ENCODE data around the gene TAPBP. TPM values are rescaled to one million over a fixed set of nuclear protein-coding genes. Genes with fewer than 3 reads are reported as not detected.

TAPBP gene
- total and polyA plus RNA-seq, 2 donors (not counting 1 experiment from before 2014, with no cell fraction given), result 50.3 to 56.0 TPM

DNA sequence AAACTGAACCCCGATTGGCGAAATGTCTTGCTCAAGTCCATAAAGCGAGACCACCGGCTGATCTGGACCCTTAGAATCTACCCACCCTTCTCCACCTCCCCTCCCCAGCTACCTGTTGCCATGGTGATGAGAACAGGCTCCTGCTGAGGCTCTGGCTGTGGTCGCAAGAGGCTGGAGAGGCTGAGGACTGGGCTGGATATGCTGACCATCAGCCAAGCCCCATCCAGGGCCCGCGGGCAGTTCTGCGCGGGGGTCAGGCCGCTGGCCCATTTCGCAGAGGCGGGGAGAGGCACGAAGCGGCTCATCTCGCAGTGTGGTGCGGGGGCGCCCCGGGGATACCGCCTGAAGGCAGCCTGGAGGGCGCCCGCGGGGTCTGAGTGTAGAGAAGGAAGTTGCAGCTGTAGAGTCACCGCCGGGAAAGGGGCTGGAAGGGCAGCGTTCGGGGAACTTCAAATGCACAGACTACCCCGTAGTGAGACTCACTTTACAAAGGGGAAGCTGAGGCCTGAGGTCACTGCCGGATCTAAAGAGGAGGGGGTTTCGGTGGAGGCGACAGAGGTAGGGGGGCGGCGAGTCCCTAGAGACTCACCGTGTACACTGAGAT is 671 bp downstream of the TAPBP start:
- Histone ChIP-seq H2AFZ (ENCODE audit: low read length) (no peak overlapping the region), H3K9me3 (ENCODE audit: control insufficient read depth, insufficient read depth, low read depth, low read length) (no peaks in the 10 kb centered on the region), H3K27ac (ENCODE audit: insufficient read depth, low read length) (peak overlapping the region; percentile 98), H4K20me1 (ENCODE audit: control insufficient read depth, extremely low read depth, insufficient read depth, low read length) (no peaks in the 10 kb centered on the region), H3K79me2 (ENCODE audit: control insufficient read depth, insufficient read depth, low read length) (peaks cover 34% of the 10 kb centered on the region), H3K4me1 (ENCODE audit: control insufficient read depth, extremely low read depth, insufficient read depth, low read length) (peaks cover 9% of the 10 kb centered on the region), H3K4me3 (replicated peaks in 1 of 4; ENCODE audit: control extremely low read depth in 1 of 4, insufficient read depth in 1 of 4, low read depth in 3 of 4, low read length in 4 of 4) (peak overlapping the region; percentile 70 to 97 (median 89)), H3K9ac (ENCODE audit: insufficient read depth, low read length) (peak overlapping the region; percentile 96), H3K27me3 (ENCODE audit: control insufficient read depth, insufficient read depth, low read length) (no peaks in the 10 kb centered on the region), H3K4me2 (ENCODE audit: extremely low read depth, insufficient read depth, low read length) (peak overlapping the region; percentile 82), H3K36me3 (ENCODE audit: control insufficient read depth, insufficient read depth, low read length) (peaks cover 5% of the 10 kb centered on the region)
- peak; percentile 27 to 36 for DNase-seq (ENCODE audit: low read depth in 2 of 2)
- no peak for TF ChIP-seq EZH2 (IDR thresholded peaks at IDR 0.05; ENCODE audit: low read length, missing control alignments)
- TF ChIP-seq, protein P1, sequence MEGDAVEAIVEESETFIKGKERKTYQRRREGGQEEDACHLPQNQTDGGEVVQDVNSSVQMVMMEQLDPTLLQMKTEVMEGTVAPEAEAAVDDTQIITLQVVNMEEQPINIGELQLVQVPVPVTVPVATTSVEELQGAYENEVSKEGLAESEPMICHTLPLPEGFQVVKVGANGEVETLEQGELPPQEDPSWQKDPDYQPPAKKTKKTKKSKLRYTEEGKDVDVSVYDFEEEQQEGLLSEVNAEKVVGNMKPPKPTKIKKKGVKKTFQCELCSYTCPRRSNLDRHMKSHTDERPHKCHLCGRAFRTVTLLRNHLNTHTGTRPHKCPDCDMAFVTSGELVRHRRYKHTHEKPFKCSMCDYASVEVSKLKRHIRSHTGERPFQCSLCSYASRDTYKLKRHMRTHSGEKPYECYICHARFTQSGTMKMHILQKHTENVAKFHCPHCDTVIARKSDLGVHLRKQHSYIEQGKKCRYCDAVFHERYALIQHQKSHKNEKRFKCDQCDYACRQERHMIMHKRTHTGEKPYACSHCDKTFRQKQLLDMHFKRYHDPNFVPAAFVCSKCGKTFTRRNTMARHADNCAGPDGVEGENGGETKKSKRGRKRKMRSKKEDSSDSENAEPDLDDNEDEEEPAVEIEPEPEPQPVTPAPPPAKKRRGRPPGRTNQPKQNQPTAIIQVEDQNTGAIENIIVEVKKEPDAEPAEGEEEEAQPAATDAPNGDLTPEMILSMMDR (conservative IDR thresholded peaks at IDR 0.05 in 1 of 2, IDR thresholded peaks at IDR 0.05 in 1 of 2; ENCODE audit: low read depth in 1 of 2, low read length in 2 of 2), result no peak

DNA sequence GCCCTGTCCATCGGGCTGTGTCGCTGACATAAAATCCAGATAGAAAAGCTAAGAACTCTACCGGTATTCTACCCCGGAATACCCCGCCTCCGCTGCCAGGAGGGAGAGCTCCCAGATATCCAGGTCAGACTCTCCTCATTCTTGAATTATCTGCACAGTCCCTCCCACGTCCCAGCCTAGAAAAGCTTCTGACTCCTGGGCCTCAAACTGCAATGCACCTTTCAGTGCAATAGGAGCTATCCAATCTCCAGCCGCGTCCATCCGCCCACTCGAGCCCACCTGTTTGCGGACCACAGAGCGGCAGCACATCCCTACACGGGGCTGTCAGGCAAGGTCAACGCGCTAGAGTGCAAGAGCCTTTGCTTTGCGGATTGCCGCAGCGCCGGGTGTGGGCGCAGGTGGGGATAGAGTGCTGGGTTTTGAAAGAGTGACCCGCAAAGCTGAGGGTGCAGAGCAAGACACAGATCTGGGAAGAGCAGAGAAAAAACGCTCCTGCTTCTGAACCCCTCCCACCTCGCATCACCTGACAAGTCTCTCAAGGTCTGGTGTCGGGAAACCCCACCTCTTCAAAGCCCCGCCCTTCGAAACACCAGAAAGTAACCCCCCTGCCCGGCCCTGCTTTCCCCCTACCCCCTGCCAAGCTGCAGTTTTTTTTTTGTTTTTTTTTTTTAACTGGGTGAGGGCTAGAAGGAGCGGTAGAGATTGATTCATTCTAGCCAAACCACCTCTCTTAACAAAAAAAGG is 1.3 kb downstream of the TAPBP start:
- peaks cover 34% of the 10 kb centered on the region for H3K79me2 ChIP-seq (ENCODE audit: control insufficient read depth, insufficient read depth, low read length)
- no peak for TF ChIP-seq EZH2 (IDR thresholded peaks at IDR 0.05; ENCODE audit: low read length, missing control alignments)
- TF ChIP-seq, protein P1 (conservative IDR thresholded peaks at IDR 0.05 in 1 of 2, IDR thresholded peaks at IDR 0.05 in 1 of 2; ENCODE audit: low read depth in 1 of 2, low read length in 2 of 2), result peak in 1 of 2 donors; percentile 6
- peak overlapping the region; percentile 82 for H3K4me2 ChIP-seq (ENCODE audit: extremely low read depth, insufficient read depth, low read length)
- peak overlapping the region; percentile 98 for H3K27ac ChIP-seq (ENCODE audit: insufficient read depth, low read length)
- H3K36me3 ChIP-seq (ENCODE audit: control insufficient read depth, insufficient read depth, low read length), result peaks cover 5% of the 10 kb centered on the region
- no peak overlapping the region for H2AFZ ChIP-seq (ENCODE audit: low read length)
- peak overlapping the region; percentile 70 to 97 (median 89) for H3K4me3 ChIP-seq (replicated peaks in 1 of 4; ENCODE audit: control extremely low read depth in 1 of 4, insufficient read depth in 1 of 4, low read depth in 3 of 4, low read length in 4 of 4)
- peak; percentile 57 to 80 for DNase-seq (ENCODE audit: low read depth in 2 of 2)
- H3K4me1 ChIP-seq (ENCODE audit: control insufficient read depth, extremely low read depth, insufficient read depth, low read length), result peaks cover 9% of the 10 kb centered on the region
- no peaks in the 10 kb centered on the region for H3K9me3 ChIP-seq (ENCODE audit: control insufficient read depth, insufficient read depth, low read depth, low read length)
- no peaks in the 10 kb centered on the region for H3K27me3 ChIP-seq (ENCODE audit: control insufficient read depth, insufficient read depth, low read length)
- peak overlapping the region; percentile 96 for H3K9ac ChIP-seq (ENCODE audit: insufficient read depth, low read length)
- H4K20me1 ChIP-seq (ENCODE audit: control insufficient read depth, extremely low read depth, insufficient read depth, low read length), result no peaks in the 10 kb centered on the region

DNA sequence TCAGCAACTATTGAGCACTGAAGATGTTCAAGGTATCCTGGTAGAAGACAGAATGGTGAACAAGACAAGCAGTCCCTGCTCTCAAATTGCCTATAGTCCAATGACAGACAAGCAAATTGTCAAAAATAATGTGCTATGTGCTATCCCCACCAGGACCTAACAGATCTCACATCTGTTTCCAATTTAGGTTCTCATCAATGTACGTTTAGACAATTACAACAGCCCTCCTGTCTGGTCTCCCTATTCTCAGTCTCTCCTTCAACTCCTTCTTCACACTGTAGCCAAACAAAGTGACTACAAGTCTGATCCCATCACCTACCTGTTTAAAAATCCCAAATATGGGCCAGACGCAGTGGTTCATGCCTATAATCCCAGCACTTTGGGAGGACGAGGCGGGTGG is 7.5 kb downstream of the TAPBP start:
- Histone ChIP-seq H4K20me1 (ENCODE audit: control insufficient read depth, extremely low read depth, insufficient read depth, low read length) (no peaks in the 10 kb centered on the region), H3K27me3 (ENCODE audit: control insufficient read depth, insufficient read depth, low read length) (no peaks in the 10 kb centered on the region), H2AFZ (ENCODE audit: low read length) (no peak overlapping the region), H3K9me3 (ENCODE audit: control insufficient read depth, insufficient read depth, low read depth, low read length) (no peaks in the 10 kb centered on the region), H3K4me2 (ENCODE audit: extremely low read depth, insufficient read depth, low read length) (no peak overlapping the region), H3K4me1 (ENCODE audit: control insufficient read depth, extremely low read depth, insufficient read depth, low read length) (no peaks in the 10 kb centered on the region), H3K9ac (ENCODE audit: insufficient read depth, low read length) (no peak overlapping the region), H3K79me2 (ENCODE audit: control insufficient read depth, insufficient read depth, low read length) (peaks cover 20% of the 10 kb centered on the region), H3K4me3 (replicated peaks in 1 of 4; ENCODE audit: control extremely low read depth in 1 of 4, insufficient read depth in 1 of 4, low read depth in 3 of 4, low read length in 4 of 4) (no peak overlapping the region), H3K27ac (ENCODE audit: insufficient read depth, low read length) (no peak overlapping the region), H3K36me3 (ENCODE audit: control insufficient read depth, insufficient read depth, low read length) (peaks cover 17% of the 10 kb centered on the region)
- TF ChIP-seq, protein P1 (conservative IDR thresholded peaks at IDR 0.05 in 1 of 2, IDR thresholded peaks at IDR 0.05 in 1 of 2; ENCODE audit: low read depth in 1 of 2, low read length in 2 of 2), result no peak
- TF ChIP-seq EZH2 (IDR thresholded peaks at IDR 0.05; ENCODE audit: low read length, missing control alignments), result no peak
- DNase-seq (ENCODE audit: low read depth in 2 of 2), result no peak

Measured in fibroblast of lung (primary cell).